ENCODE results near the gene ODAD2. TPM values are rescaled to one million over a fixed set of nuclear protein-coding genes. Genes with fewer than 3 reads are reported as not detected.

Gene ODAD2
- total and polyA plus RNA-seq, 2 of the 8 experiments (the other 6 are each of a cell fraction or from before 2014, with no cell fraction given) = 0.95 to 4.3 TPM

DNA sequence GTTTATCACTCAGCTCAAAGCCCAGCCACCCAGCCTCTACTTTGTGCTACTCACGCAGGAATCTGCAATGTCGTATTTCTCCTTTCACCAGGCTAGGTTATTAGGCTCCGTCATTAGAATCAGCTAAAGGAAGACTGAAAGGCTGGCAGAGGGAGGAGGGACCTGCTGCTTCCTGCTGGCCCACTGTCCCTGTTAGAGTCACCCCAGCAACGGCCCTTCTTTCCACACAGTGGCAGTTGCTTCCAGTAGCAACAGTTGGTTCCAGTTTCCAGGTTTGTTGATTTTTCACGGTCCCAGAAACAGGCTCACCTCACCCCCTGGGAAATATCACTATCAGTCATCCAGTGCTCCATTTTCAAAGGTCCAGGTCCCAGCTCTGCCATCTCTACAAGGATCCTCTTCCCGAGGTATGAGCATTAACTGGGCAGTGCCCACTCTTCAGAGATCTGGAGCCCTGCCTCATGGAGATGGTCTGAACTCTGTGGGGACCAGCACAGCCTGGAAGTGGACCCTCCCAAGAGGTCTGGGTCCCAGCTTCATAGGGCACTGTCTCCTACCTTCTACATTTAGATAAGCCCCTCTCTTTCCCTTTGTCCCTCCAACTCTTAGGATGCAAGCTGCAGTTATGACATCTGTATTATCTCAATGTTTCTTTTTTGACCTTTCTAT lies 15.9 kb downstream of the ODAD2 start:
- DNase-seq (ENCODE audit: low read depth in 1 of 2, low spot score in 2 of 2) = no peak
- TF ChIP-seq SP4 (IDR thresholded peaks at IDR 0.05; ENCODE audit: low read length) (no peak), POLR2AphosphoS5 (IDR thresholded peaks at IDR 0.05; ENCODE audit: low read depth, low read length) (no peak), SIN3A (conservative IDR thresholded peaks at IDR 0.05 in 1 of 2, IDR thresholded peaks at IDR 0.05 in 1 of 2; ENCODE audit: low read depth in 1 of 2, low read length in 2 of 2) (no peak), NRF1 (IDR thresholded peaks at IDR 0.05; ENCODE audit: low read depth, low read length) (no peak), TCF12 (IDR thresholded peaks at IDR 0.05; ENCODE audit: low read depth, low read length) (no peak), EGR1 (IDR thresholded peaks at IDR 0.05; ENCODE audit: borderline replicate concordance, low read depth, low read length) (no peak)
- TF ChIP-seq, protein P1, sequence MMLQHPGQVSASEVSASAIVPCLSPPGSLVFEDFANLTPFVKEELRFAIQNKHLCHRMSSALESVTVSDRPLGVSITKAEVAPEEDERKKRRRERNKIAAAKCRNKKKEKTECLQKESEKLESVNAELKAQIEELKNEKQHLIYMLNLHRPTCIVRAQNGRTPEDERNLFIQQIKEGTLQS (IDR thresholded peaks at IDR 0.05; ENCODE audit: insufficient read depth, low read depth, low read length) = no peak
- TF ChIP-seq, protein P2, sequence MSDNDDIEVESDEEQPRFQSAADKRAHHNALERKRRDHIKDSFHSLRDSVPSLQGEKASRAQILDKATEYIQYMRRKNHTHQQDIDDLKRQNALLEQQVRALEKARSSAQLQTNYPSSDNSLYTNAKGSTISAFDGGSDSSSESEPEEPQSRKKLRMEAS (IDR thresholded peaks at IDR 0.05) = no peak
- TF ChIP-seq, protein P3, sequence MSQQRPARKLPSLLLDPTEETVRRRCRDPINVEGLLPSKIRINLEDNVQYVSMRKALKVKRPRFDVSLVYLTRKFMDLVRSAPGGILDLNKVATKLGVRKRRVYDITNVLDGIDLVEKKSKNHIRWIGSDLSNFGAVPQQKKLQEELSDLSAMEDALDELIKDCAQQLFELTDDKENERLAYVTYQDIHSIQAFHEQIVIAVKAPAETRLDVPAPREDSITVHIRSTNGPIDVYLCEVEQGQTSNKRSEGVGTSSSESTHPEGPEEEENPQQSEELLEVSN (IDR thresholded peaks at IDR 0.05) = no peak

More for the DNA sequence above, 15.9 kb downstream of the ODAD2 start:
- Histone ChIP-seq H2AFZ (ENCODE audit: low read length) (no peak overlapping the region), H2BK12ac (ENCODE audit: low read depth, low read length) (no peak overlapping the region), H3K4me1 (replicated peaks in 1 of 4; ENCODE audit: control insufficient read depth in 3 of 4, insufficient read depth in 4 of 4, low read length in 3 of 4) (no peaks in the 10 kb centered on the region), H2AK5ac (ENCODE audit: low read depth, low read length) (no peak overlapping the region), H3K4me3 (ENCODE audit: extremely low read depth in 1 of 4, insufficient read depth in 2 of 4, low read depth in 3 of 4, low read length in 4 of 4) (no peak overlapping the region), H3K56ac (replicated peaks; ENCODE audit: insufficient read length, low read depth, low read length) (no peak overlapping the region), H4K8ac (ENCODE audit: extremely low read depth, insufficient read depth, low read length) (no peak overlapping the region), H3K27me3 (replicated peaks in 1 of 4; ENCODE audit: control insufficient read depth in 3 of 4, extremely low read depth in 1 of 4, insufficient read depth in 3 of 4, low read length in 3 of 4) (no peaks in the 10 kb centered on the region), H2BK20ac (ENCODE audit: low read length) (no peak overlapping the region), H3K9ac (replicated peaks in 1 of 4; ENCODE audit: extremely low read depth in 1 of 4, low read depth in 3 of 4, low read length in 3 of 4) (no peak overlapping the region), H3K4ac (replicated peaks; ENCODE audit: insufficient read length, low read depth, low read length) (no peak overlapping the region), H3K36me3 (ENCODE audit: control insufficient read depth in 2 of 4, insufficient read depth in 4 of 4, low read length in 3 of 4) (no peaks in the 10 kb centered on the region), H2BK15ac (ENCODE audit: low read length) (no peak overlapping the region), H2BK5ac (ENCODE audit: low read depth, low read length) (no peak overlapping the region), H3K79me1 (ENCODE audit: low read depth, low read length) (no peaks in the 10 kb centered on the region), H4K20me1 (replicated peaks in 1 of 2; ENCODE audit: control insufficient read depth in 1 of 2, insufficient read depth in 2 of 2, low read length in 2 of 2) (no peaks in the 10 kb centered on the region), H3K23ac (ENCODE audit: insufficient read length) (no peak overlapping the region), H3K18ac (ENCODE audit: extremely low read depth, low read length) (no peak overlapping the region), H4K91ac (replicated peaks; ENCODE audit: insufficient read length, low read length) (no peak overlapping the region), H2BK120ac (replicated peaks; ENCODE audit: low read depth, low read length) (no peak overlapping the region), H3K4me2 (ENCODE audit: insufficient read depth in 1 of 2, low read depth in 2 of 2, low read length in 2 of 2) (no peak overlapping the region), H3K9me3 (ENCODE audit: insufficient read depth in 2 of 2, low read depth in 1 of 2, low read length in 1 of 2) (no peaks in the 10 kb centered on the region), H3K23me2 (ENCODE audit: low read depth, low read length) (no peaks in the 10 kb centered on the region), H3K27ac (ENCODE audit: low read depth, low read length) (no peak overlapping the region), H3K79me2 (ENCODE audit: control insufficient read depth in 1 of 2, insufficient read depth in 2 of 2, low read length in 2 of 2) (no peaks in the 10 kb centered on the region), H3K14ac (ENCODE audit: insufficient read length) (no peak overlapping the region), H4K5ac (ENCODE audit: insufficient read length, low read depth, low read length) (no peak overlapping the region)
- FAIRE-seq = no peak
- ChIA-PET CTCF (ENCODE audit: partially characterized antibody) (interaction anchor here (1.3 kb wide), 1 partner anchor 12 kb away, joined by 3 read pairs; no protein-coding TSS in a partner anchor), POLR2A (ENCODE audit: partially characterized antibody) (no interaction called here)
- WGBS, 2 experiments (ENCODE audit: extremely low coverage in 1 of 2, insufficient coverage in 1 of 2, insufficient read length in 1 of 2, insufficient replicate concordance in 2 of 2, low coverage in 1 of 2, low lambda C conversion rate in 2 of 2, missing lambda C conversion rate in 1 of 2) = 85% methylated on average over 6 of the region's 6 CpGs; no CpG with 5 or more reads in 1 of the 2 experiments

Measured in H1 (cell line).